ENCODE data around the gene KCNJ6.

KCNJ6 gene

GRCh38 chr21:37907076-37907475 is 9.2 kb downstream of the KCNJ6 start:
- FAIRE-seq (no peak), DNase-seq (ENCODE audit: extremely low spot score, insufficient read length, low read depth) (no peak)

- no peak for FAIRE-seq
These were observed 11.0 kb downstream of the KCNJ6 start for GRCh38 chr21:37905291-37905690.

GRCh38 chr21:37904856-37905255 is 11.4 kb downstream of the KCNJ6 start:
- DNase-seq (ENCODE audit: extremely low spot score, insufficient read length, low read depth), result no peak
- no peak for FAIRE-seq

More at GRCh38 chr21:37905291-37905690, 11.0 kb downstream of the KCNJ6 start:
- no peak for DNase-seq (ENCODE audit: extremely low spot score, insufficient read length, low read depth)

GRCh38 chr21:37903396-37903795 is 12.9 kb downstream of the KCNJ6 start:
- DNase-seq (ENCODE audit: extremely low spot score, insufficient read length, low read depth), result no peak
- no peak for FAIRE-seq

GRCh38 chr21:37899146-37899545 is 17.1 kb downstream of the KCNJ6 start:
- FAIRE-seq, result no peak
- no peak for DNase-seq (ENCODE audit: extremely low spot score, insufficient read length, low read depth)

GRCh38 chr21:37896788-37897187 is 19.5 kb downstream of the KCNJ6 start:
- DNase-seq (ENCODE audit: extremely low spot score, insufficient read length, low read depth), result no peak
- no peak for FAIRE-seq

- FAIRE-seq, result no peak
- no peak for DNase-seq (ENCODE audit: extremely low spot score, insufficient read length, low read depth)
These were observed 24.3 kb downstream of the KCNJ6 start for GRCh38 chr21:37891972-37892371.

GRCh38 chr21:37888659-37889058 is 27.6 kb downstream of the KCNJ6 start:
- no peak for FAIRE-seq
- no peak for DNase-seq (ENCODE audit: extremely low spot score, insufficient read length, low read depth)

GRCh38 chr21:37886726-37887299 is 29.4 kb downstream of the KCNJ6 start:
- FAIRE-seq (no peak), DNase-seq (ENCODE audit: extremely low spot score, insufficient read length, low read depth) (no peak)

GRCh38 chr21:37886120-37886519 is 30.1 kb downstream of the KCNJ6 start:
- FAIRE-seq, result no peak

GRCh38 chr21:37878946-37879660 is 37.2 kb downstream of the KCNJ6 start:
- no peak for FAIRE-seq
- no peak for DNase-seq (ENCODE audit: extremely low spot score, insufficient read length, low read depth)

More at GRCh38 chr21:37886120-37886519, 30.1 kb downstream of the KCNJ6 start:
- DNase-seq (ENCODE audit: extremely low spot score, insufficient read length, low read depth), result no peak

- FAIRE-seq (no peak), DNase-seq (ENCODE audit: extremely low spot score, insufficient read length, low read depth) (no peak)
These were observed 38.2 kb downstream of the KCNJ6 start for GRCh38 chr21:37877888-37878684.

GRCh38 chr21:37877171-37877570 is 39.1 kb downstream of the KCNJ6 start:
- no peak for DNase-seq (ENCODE audit: extremely low spot score, insufficient read length, low read depth)
- no peak for FAIRE-seq

GRCh38 chr21:37876561-37876960 is 39.7 kb downstream of the KCNJ6 start:
- FAIRE-seq (no peak), DNase-seq (ENCODE audit: extremely low spot score, insufficient read length, low read depth) (no peak)

- FAIRE-seq, result no peak
- DNase-seq (ENCODE audit: extremely low spot score, insufficient read length, low read depth), result no peak
These were observed 41.1 kb downstream of the KCNJ6 start for GRCh38 chr21:37874904-37875780.

- FAIRE-seq (no peak), DNase-seq (ENCODE audit: extremely low spot score, insufficient read length, low read depth) (no peak)
These were observed 41.8 kb downstream of the KCNJ6 start for GRCh38 chr21:37874481-37874880.

GRCh38 chr21:37873655-37874054 is 42.6 kb downstream of the KCNJ6 start:
- DNase-seq (ENCODE audit: extremely low spot score, insufficient read length, low read depth), result no peak
- no peak for FAIRE-seq

GRCh38 chr21:37871121-37871862 is 45.0 kb downstream of the KCNJ6 start:
- FAIRE-seq, result no peak
- no peak for DNase-seq (ENCODE audit: extremely low spot score, insufficient read length, low read depth)

- DNase-seq (ENCODE audit: extremely low spot score, insufficient read length, low read depth) (no peak), FAIRE-seq (no peak)
These were observed 46.0 kb downstream of the KCNJ6 start for GRCh38 chr21:37870221-37870620.
